ENCODE results near the gene ERCC3. TPM values are rescaled to one million over a fixed set of nuclear protein-coding genes. Genes with fewer than 3 reads are reported as not detected.
A peak's percentile ranks its signal among the peaks of the same experiment; 100 is the strongest.

The ERCC3 gene
- total RNA-seq, 6 donors from 2014 or later, result 32.1 to 178 (median 49.8) TPM

DNA sequence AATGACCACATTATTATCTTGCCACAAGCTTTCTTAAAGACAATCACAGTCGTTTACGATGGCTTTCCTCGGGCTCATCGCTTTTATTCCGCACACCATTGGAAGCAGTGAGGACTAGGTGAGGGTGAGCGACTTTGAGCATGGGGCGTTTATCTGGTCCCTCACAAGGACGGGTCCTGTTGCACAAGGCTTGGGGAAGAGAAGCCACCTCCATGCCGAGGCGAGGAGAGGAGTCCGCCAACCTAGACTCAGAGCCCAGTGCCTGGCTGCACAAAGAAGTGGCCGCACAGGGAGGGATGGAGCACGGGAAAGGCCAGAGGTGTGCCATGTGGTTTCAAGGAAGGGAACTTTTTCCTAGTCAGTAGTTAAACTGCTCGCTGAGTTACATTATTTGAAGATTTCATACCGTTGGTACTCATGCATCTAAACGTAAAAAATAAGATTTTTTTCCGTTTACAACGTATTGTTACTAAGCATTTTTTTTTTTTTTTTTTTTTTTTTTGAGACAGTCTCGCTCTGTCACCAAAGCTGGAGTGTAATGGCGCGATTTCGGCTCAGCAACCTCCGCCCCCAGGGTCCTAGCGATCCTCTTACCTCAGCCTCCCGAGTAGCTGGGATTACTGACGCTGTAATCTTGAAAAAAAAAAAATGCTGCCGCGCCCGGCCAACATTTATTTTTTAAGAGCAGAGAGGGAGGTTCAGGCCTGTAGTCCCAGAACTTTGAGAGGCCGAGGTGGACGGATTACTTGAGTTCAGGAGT is 73.0 kb downstream of the ERCC3 start:
- ATAC-seq (ENCODE audit: low FRiP score in 2 of 2) (peak in 1 of 2 donors; percentile 8), DNase-seq (no peak)
- Histone ChIP-seq H3K36me3 (no peaks in the 10 kb centered on the region), H3K4me1 (peaks cover 19 to 28% (median 22%) of the 10 kb centered on the region in 4 donors), H3K27ac (no peak overlapping the region), H3K9me3 (no peaks in the 10 kb centered on the region), H3K27me3 (peaks cover 0 to 27% (median 11%) of the 10 kb centered on the region in 4 donors), H3K4me3 (no peak overlapping the region)
- 44 to 45% methylated on average over 30 to 31 of the region's 31 CpGs for WGBS, 2 donors
- TF ChIP-seq EP300 (IDR thresholded peaks at IDR 0.05), result no peak
- TF ChIP-seq POLR2AphosphoS5 (IDR thresholded peaks at IDR 0.05), result no peak
- TF ChIP-seq, protein P1, sequence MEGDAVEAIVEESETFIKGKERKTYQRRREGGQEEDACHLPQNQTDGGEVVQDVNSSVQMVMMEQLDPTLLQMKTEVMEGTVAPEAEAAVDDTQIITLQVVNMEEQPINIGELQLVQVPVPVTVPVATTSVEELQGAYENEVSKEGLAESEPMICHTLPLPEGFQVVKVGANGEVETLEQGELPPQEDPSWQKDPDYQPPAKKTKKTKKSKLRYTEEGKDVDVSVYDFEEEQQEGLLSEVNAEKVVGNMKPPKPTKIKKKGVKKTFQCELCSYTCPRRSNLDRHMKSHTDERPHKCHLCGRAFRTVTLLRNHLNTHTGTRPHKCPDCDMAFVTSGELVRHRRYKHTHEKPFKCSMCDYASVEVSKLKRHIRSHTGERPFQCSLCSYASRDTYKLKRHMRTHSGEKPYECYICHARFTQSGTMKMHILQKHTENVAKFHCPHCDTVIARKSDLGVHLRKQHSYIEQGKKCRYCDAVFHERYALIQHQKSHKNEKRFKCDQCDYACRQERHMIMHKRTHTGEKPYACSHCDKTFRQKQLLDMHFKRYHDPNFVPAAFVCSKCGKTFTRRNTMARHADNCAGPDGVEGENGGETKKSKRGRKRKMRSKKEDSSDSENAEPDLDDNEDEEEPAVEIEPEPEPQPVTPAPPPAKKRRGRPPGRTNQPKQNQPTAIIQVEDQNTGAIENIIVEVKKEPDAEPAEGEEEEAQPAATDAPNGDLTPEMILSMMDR (IDR thresholded peaks at IDR 0.05), result no peak
- TF ChIP-seq POLR2A (IDR thresholded peaks at IDR 0.05), result no peak

DNA sequence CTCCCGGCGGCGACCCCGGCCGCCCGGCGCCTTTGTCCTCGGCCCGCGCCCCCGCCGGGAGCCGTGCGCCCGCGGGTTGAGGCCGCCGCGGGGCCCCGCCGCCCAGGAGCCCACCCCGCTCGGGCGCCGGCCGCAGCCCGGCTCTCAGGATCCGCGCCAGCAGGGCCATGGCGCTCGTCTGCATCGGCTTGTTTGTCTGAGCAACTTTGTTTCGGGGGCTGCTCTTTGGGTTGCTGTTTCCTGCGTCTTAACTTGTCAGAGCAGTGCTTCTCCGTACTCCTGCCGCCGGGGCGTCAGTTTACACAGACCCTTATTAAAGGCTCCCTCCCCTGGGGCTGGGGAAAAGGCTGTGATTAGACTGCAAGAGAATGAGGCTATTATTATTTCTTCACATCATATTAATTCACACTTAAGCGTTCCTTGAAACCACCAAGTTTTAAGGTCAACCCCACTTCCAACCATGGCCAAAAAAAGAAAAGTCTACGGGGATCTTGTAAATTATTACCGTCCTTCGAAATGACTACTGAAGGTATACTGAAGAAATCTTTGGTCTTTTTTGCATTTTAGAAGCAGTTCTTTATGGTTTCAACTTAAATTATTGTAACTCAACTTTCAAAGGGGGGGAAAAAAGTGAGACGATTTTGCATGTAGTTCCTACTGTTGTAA is 73.7 kb downstream of the ERCC3 start, which contains the start of gene CYP27C1:
Gene CYP27C1, minus strand, starts transcription at position 198 of the 666 bp plus-strand sequence. Its CDS starts 29 bp downstream, at position 169.
- no peaks in the 10 kb centered on the region for H3K9me3 ChIP-seq
- ATAC-seq (ENCODE audit: low FRiP score in 2 of 2), result peak in 1 of 2 donors; percentile 47
- 2 to 3% methylated on average over 31 to 36 of the region's 43 CpGs for WGBS, 2 donors

DNA sequence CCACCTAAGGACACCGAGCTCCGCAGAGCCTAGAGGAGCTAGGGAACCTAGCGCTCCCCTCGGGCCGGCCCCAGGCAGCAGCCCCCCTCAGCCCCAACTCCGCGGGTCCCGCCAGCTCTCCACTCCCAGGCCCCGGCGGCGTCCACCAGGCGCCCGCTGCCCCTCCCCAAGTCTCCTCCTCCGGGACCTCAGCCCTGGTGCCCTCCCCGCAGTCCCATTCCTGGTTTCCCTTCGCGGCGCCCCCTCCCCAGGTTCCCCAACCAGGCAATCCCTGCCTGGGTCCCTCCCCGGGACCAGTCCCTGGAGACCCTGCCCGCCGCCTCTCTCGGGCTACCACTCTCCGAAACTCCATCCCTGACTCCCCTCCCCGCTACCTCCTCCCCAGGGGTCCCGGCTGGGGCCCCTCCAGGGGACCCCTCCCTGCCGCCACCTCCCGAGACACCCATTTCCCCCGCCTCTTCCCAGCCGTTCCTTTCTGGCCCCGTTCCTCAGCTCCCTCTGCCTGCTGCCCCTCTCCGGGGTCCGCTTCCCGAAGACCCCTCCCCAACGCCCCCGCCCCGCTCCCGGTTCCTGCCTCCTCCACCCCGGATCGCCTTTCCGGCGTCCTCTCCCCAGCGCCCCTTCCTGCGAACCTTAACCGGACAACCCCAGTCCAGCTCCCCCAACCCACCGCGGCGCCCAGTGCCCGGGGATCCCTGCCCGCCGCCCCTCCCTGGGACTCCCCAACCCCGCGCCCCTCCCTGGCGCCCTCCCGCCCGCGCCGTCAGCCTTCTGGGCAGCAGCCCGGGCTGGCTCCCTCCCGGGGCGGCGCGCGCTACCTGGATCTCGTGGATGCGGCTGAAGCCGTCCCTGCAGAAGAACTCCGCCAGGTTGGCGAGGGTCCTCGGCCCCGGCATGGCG is 74.5 kb downstream of the ERCC3 start:
- Histone ChIP-seq H3K9me3 (no peaks in the 10 kb centered on the region), H3K36me3 (no peaks in the 10 kb centered on the region), H3K27ac (no peak overlapping the region), H3K27me3 (peaks cover 0 to 27% (median 11%) of the 10 kb centered on the region in 4 donors), H3K4me3 (peak overlapping the region in 3 of 4 donors; percentile 36 to 50 (median 42)), H3K4me1 (peaks cover 19 to 26% (median 22%) of the 10 kb centered on the region in 4 donors)
- WGBS, 2 donors, result 3 to 4% methylated on average over 34 to 46 of the region's 71 CpGs
- DNase-seq (peak in 1 of 2 donors; percentile 89), ATAC-seq (ENCODE audit: low FRiP score in 2 of 2) (peak; percentile 42 to 64)
- no peak for TF ChIP-seq POLR2AphosphoS5 (IDR thresholded peaks at IDR 0.05)
- no peak for TF ChIP-seq EP300 (IDR thresholded peaks at IDR 0.05)
- TF ChIP-seq, protein P1 (IDR thresholded peaks at IDR 0.05), result no peak
- TF ChIP-seq POLR2A (IDR thresholded peaks at IDR 0.05), result no peak

More for the DNA sequence above, 73.7 kb downstream of the ERCC3 start, which contains the start of gene CYP27C1:
- TF ChIP-seq, protein P1 (IDR thresholded peaks at IDR 0.05), result no peak
- TF ChIP-seq POLR2A (IDR thresholded peaks at IDR 0.05) (no peak), POLR2AphosphoS5 (IDR thresholded peaks at IDR 0.05) (no peak), EP300 (IDR thresholded peaks at IDR 0.05) (no peak)
- H3K27ac ChIP-seq, result no peak within 1 kb of the TSS
- DNase-seq, result peak in 1 of 2 donors; percentile 85
- H3K4me3 ChIP-seq, result peak within 1 kb of the TSS in 3 of 4 donors; percentile 36 to 50 (median 42)
- H3K36me3 ChIP-seq, result no peaks in the 10 kb centered on the region
- H3K4me1 ChIP-seq, result peaks cover 19 to 26% (median 22%) of the 10 kb centered on the region in 4 donors
- H3K27me3 ChIP-seq, result peaks cover 0 to 27% (median 11%) of the 10 kb centered on the region in 4 donors

DNA sequence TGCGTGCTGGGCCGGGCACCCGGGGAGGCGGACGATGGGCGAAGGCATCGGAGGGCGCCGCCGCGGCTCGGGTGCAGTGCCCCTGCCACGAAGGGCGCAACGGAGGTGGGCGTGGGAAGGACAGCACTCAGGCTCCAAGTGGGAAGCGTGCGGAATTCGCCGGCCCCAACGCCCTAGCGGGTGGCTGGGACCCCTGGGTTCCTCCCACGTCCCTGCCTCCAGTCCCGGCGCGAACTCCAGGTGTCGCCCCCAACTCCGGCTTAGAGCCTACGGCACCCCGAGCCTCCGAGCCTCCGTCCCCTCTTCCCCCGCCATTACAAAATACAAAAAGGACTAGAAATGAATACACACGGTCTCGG is 75.2 kb downstream of the ERCC3 start:
- no peak for TF ChIP-seq POLR2A (IDR thresholded peaks at IDR 0.05)
- TF ChIP-seq POLR2AphosphoS5 (IDR thresholded peaks at IDR 0.05), result no peak
- Histone ChIP-seq H3K4me1 (peaks cover 19 to 26% (median 22%) of the 10 kb centered on the region in 4 donors), H3K4me3 (peak overlapping the region in 3 of 4 donors; percentile 36 to 50 (median 42)), H3K36me3 (no peaks in the 10 kb centered on the region), H3K9me3 (no peaks in the 10 kb centered on the region), H3K27me3 (peaks cover 0 to 27% (median 11%) of the 10 kb centered on the region in 4 donors), H3K27ac (no peak overlapping the region)
- 0 to 7% methylated on average over 6 to 29 of the region's 35 CpGs for WGBS, 2 donors
- DNase-seq (peak in 1 of 2 donors; percentile 80), ATAC-seq (ENCODE audit: low FRiP score in 2 of 2) (peak in 1 of 2 donors; percentile 45)

Measured in upper lobe of left lung (tissue), 6 donors.